Fibroblast of skin of left biceps (primary cell): ENCODE data around the gene TSC22D3.
A peak's percentile ranks its signal among the peaks of the same experiment; 100 is the strongest.
"Not testable (repeated sequence)": the region's sequence is repeated elsewhere in the genome, so short reads cannot be mapped to it uniquely, and the experiment has no call there.

Experiments
- DNase-seq, 2 experiments: peaks; one replicate each; pipeline ENCODE4 v3.0.0-alpha.2; 2013; ENCODE audit warnings: low read depth in 2 of 2

The TSC22D3 gene

GRCh38 chrX:107775734-107776511 lies at the start of gene TSC22D3:
TSC22D3 (minus strand) TSS chrX:107775787; CDS start chrX:107775419, 368 bp downstream.
- DNase-seq = no peak

GRCh38 chrX:107823456-107823855 lies 47.9 kb upstream of the TSC22D3 start:
- peak; percentile 34 to 41 for DNase-seq

GRCh38 chrX:107823042-107823441 lies 47.5 kb upstream of the TSC22D3 start:
- no peak for DNase-seq

GRCh38 chrX:107818900-107819521 lies 43.4 kb upstream of the TSC22D3 start:
- no peak for DNase-seq

- not testable (repeated sequence) for DNase-seq
Measured at GRCh38 chrX:107810053-107810452, 34.5 kb upstream of the TSC22D3 start.

GRCh38 chrX:107805179-107805578 lies 29.6 kb upstream of the TSC22D3 start:
- DNase-seq = no peak

GRCh38 chrX:107804427-107804826 lies 28.8 kb upstream of the TSC22D3 start:
- no peak for DNase-seq

GRCh38 chrX:107787827-107788226 lies 12.2 kb upstream of the TSC22D3 start:
- DNase-seq = no peak

- no peak for DNase-seq
Measured at GRCh38 chrX:107780525-107780924, 4.9 kb upstream of the TSC22D3 start.

GRCh38 chrX:107777536-107777832 lies 1.9 kb upstream of the TSC22D3 start, which contains the start of gene NCBP2L:
NCBP2L (plus strand) TSS chrX:107777733; CDS start chrX:107794221, 16,488 bp downstream.
- no peak for DNase-seq

- DNase-seq = peak; percentile 48 to 50
Measured at GRCh38 chrX:107776649-107777535, 1.3 kb upstream of the TSC22D3 start.

- DNase-seq = no peak
Measured at GRCh38 chrX:107775000-107775733, 420 bp downstream of the TSC22D3 start.

- DNase-seq = no peak
Measured at GRCh38 chrX:107773906-107774435, 1.6 kb downstream of the TSC22D3 start.

GRCh38 chrX:107773206-107773605 lies 2.4 kb downstream of the TSC22D3 start:
- DNase-seq = no peak

- no peak for DNase-seq
Measured at GRCh38 chrX:107769581-107770317, 5.8 kb downstream of the TSC22D3 start.

- no peak for DNase-seq
Measured at GRCh38 chrX:107768051-107768450, 7.5 kb downstream of the TSC22D3 start.

- DNase-seq = no peak
Measured at GRCh38 chrX:107766470-107767150, 9.0 kb downstream of the TSC22D3 start.

GRCh38 chrX:107764845-107765608 lies 10.6 kb downstream of the TSC22D3 start:
- DNase-seq = no peak

GRCh38 chrX:107763647-107764046 lies 11.9 kb downstream of the TSC22D3 start:
- DNase-seq = no peak
